Thyroid gland (tissue), 4 donors: ENCODE measurements around the gene ACTR2.

Experiments
- CTCF ChIP-seq, 6 experiments: fragments of 200-600 bp in 3 of 6; fragments of 450-650 bp in 3 of 6; sonication (generic) in 3 of 6; IDR thresholded peaks; one replicate each; pipeline ENCODE4 v1.5.1; 2016 to 2019; ENCODE audit warnings: antibody characterized with exemption in 6 of 6, mild to moderate bottlenecking in 2 of 6, inconsistent platforms in 1 of 6, moderate library complexity in 1 of 6
- POLR2A ChIP-seq, 2 donors: fragments of 450-650 bp; IDR thresholded peaks; one replicate each; pipeline ENCODE4 v1.6.1; 2017; ENCODE audit warnings: antibody characterized with exemption in 2 of 2, mild to moderate bottlenecking in 2 of 2, moderate library complexity in 1 of 2

GRCh38 chr2:65316072-65316471 lies 88.4 kb downstream of the ACTR2 start:
- no peak for TF ChIP-seq CTCF (IDR thresholded peaks at IDR 0.05)
- no peak for TF ChIP-seq POLR2A (IDR thresholded peaks at IDR 0.05)
